HEK293 (cell line): ENCODE results near the gene LOXL1.

Experiments used
- FEZF1 ChIP-seq: fragments of 450-650 bp; formaldehyde crosslinking; IDR thresholded peaks from 2 replicates; pipeline ENCODE4 v1.5.1; 2016; ENCODE audit warnings: missing biosample characterization, missing genetic modification characterization
- KLF9 ChIP-seq: fragments of 450-650 bp; formaldehyde crosslinking; IDR thresholded peaks from 2 replicates; pipeline ENCODE4 v1.5.1; 2016; ENCODE audit warnings: missing biosample characterization, missing genetic modification characterization, low read depth
- PRDM4 ChIP-seq: fragments of 450-650 bp; formaldehyde crosslinking; IDR thresholded peaks from 2 replicates; pipeline ENCODE4 v1.5.1; 2017; ENCODE audit warnings: missing biosample characterization, missing genetic modification characterization
- REST ChIP-seq: fragments of 450-650 bp; formaldehyde crosslinking; IDR thresholded peaks from 2 replicates; pipeline ENCODE4 v1.5.1; 2016; ENCODE audit warnings: missing biosample characterization, missing genetic modification characterization
- TCF7L2 ChIP-seq: IDR thresholded peaks from 2 replicates; pipeline ENCODE4 v1.6.1; 2011; ENCODE audit warnings: low read depth, mild to moderate bottlenecking, inconsistent platforms, low read length, moderate library complexity, borderline replicate concordance
- TF ChIP-seq, protein P1 (sequence below): fragments of 450-650 bp; formaldehyde crosslinking; IDR thresholded peaks from 2 replicates; pipeline ENCODE4 v1.5.1; 2016; ENCODE audit warnings: missing biosample characterization, missing genetic modification characterization
- TF ChIP-seq, protein P2 (sequence below): fragments of 450-650 bp; formaldehyde crosslinking; IDR thresholded peaks from 2 replicates; pipeline ENCODE4 v1.5.1; 2016; ENCODE audit warnings: missing biosample characterization, missing genetic modification characterization

- TF ChIP-seq KLF9 (tag by site-specific recombination) (no peak), TCF7L2 (no peak), FEZF1 (tag by site-specific recombination) (no peak), REST (tag by site-specific recombination) (no peak), PRDM4 (tag by site-specific recombination) (no peak)
- TF ChIP-seq, protein P1, sequence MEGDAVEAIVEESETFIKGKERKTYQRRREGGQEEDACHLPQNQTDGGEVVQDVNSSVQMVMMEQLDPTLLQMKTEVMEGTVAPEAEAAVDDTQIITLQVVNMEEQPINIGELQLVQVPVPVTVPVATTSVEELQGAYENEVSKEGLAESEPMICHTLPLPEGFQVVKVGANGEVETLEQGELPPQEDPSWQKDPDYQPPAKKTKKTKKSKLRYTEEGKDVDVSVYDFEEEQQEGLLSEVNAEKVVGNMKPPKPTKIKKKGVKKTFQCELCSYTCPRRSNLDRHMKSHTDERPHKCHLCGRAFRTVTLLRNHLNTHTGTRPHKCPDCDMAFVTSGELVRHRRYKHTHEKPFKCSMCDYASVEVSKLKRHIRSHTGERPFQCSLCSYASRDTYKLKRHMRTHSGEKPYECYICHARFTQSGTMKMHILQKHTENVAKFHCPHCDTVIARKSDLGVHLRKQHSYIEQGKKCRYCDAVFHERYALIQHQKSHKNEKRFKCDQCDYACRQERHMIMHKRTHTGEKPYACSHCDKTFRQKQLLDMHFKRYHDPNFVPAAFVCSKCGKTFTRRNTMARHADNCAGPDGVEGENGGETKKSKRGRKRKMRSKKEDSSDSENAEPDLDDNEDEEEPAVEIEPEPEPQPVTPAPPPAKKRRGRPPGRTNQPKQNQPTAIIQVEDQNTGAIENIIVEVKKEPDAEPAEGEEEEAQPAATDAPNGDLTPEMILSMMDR (tag by site-specific recombination) = no peak
- TF ChIP-seq, protein P2, sequence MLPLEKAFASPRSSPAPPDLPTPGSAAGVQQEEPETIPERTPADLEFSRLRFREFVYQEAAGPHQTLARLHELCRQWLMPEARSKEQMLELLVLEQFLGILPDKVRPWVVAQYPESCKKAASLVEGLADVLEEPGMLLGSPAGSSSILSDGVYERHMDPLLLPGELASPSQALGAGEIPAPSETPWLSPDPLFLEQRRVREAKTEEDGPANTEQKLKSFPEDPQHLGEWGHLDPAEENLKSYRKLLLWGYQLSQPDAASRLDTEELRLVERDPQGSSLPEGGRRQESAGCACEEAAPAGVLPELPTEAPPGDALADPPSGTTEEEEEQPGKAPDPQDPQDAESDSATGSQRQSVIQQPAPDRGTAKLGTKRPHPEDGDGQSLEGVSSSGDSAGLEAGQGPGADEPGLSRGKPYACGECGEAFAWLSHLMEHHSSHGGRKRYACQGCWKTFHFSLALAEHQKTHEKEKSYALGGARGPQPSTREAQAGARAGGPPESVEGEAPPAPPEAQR (tag by site-specific recombination) = no peak
Observed at GRCh38 chr15:73937726-73938125, 11.5 kb downstream of the LOXL1 start.
